HEK293 (cell line): ENCODE measurements around the gene SIRPB2.

ENCODE experiments used
- CTCF ChIA-PET: fragments of 350-600 bp; formaldehyde crosslinking; extraction: SDS; loops from one replicate; lab custom pipeline; 2021; ENCODE audit warnings: antibody characterized with exemption; lab: Yijun Ruan, JAX
- POLR2A ChIA-PET: fragments of 300-600 bp; formaldehyde crosslinking; extraction: SDS; loops from one replicate; lab custom pipeline; 2020; ENCODE audit warnings: antibody characterized with exemption, inconsistent platforms; lab: Yijun Ruan, JAX
- H3K27ac ChIP-seq: fragments of 200-500 bp; sonication (Bioruptor generic); 2 replicates; pipeline ENCODE4 v1.5.1; 2014; ENCODE audit warnings: low read depth, low read length, control low read depth, inconsistent platforms; ENCODE audit errors: extremely low read depth
- H3K36me3 ChIP-seq, 2 experiments: fragments of 200-500 bp in 1 of 2; sonication (Bioruptor generic) in 1 of 2; 1 replicate in 1 of 2; 2 replicates in 1 of 2; pipeline ENCODE4 v1.5.1; 2014 to 2017; ENCODE audit warnings: inconsistent platforms in 2 of 2, low read length in 2 of 2; ENCODE audit not compliant: control insufficient read depth in 2 of 2, insufficient read depth in 1 of 2
- H3K4me1 ChIP-seq: fragments of 200-500 bp; sonication (Bioruptor generic); 2 replicates; pipeline ENCODE4 v1.5.1; 2014; ENCODE audit warnings: mild to moderate bottlenecking, low read length, inconsistent platforms; ENCODE audit not compliant: control insufficient read depth, insufficient read depth
- H3K4me3 ChIP-seq: 2 replicates; pipeline ENCODE4 v1.5.1; 2011; ENCODE audit warnings: low read depth, mild to moderate bottlenecking, control low read depth, low read length, moderate library complexity
- H3K9me3 ChIP-seq: fragments of 200-500 bp; sonication (Bioruptor generic); 2 replicates; pipeline ENCODE4 v1.5.1; 2014; ENCODE audit warnings: low read depth, low read length, inconsistent platforms; ENCODE audit not compliant: control insufficient read depth, insufficient read depth
- ZNF121 ChIP-seq: fragments of 450-650 bp; formaldehyde crosslinking; IDR thresholded peaks from 2 replicates; pipeline ENCODE4 v1.5.1; 2016; ENCODE audit warnings: missing biosample characterization, missing genetic modification characterization
- ZNF175 ChIP-seq: fragments of 450-650 bp; formaldehyde crosslinking; IDR thresholded peaks from 2 replicates; pipeline ENCODE4 v1.5.1; 2016; ENCODE audit warnings: missing biosample characterization, missing genetic modification characterization
- ZNF529 ChIP-seq: fragments of 450-650 bp; formaldehyde crosslinking; IDR thresholded peaks from 2 replicates; pipeline ENCODE4 v1.5.1; 2017; ENCODE audit warnings: missing genetic modification characterization, missing biosample characterization; ENCODE audit not compliant: insufficient replicate concordance
- ZNF558 ChIP-seq: fragments of 450-650 bp; formaldehyde crosslinking; IDR thresholded peaks from 2 replicates; pipeline ENCODE4 v1.5.1; 2016; ENCODE audit warnings: missing biosample characterization, missing genetic modification characterization

SIRPB2 gene

DNA sequence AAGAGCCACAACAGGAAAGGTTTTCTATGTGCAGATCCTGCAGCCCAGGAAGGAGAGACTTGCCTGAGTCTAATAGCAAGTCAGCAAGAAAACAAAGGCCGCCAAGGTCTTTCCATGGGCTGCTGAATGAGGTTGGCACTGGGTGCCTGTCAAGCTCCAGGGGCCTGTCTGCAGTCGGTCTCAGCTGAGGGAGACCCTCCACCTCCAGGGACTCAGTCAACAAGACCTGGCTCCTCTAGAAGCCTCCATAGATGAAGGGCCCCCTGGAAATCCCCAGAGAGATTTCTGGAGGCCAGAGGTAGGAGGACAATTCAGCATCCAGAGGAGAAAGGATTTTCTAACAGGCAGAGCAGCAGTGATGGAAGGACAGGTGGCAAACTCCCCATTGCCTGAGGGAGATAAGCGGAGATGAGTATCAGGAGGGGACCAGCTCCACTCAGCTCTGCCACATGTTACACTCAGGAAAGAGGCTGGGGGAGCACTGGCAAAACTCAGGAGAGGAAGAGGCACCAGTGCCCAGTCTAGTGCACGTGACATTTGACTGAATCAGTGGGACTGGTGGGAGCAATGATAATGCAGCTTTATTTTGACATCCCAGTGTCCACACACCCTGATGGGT, 64.9 kb downstream of the SIRPB2 start:
- no peaks in the 10 kb centered on the region for H3K9me3 ChIP-seq
- no peaks in the 10 kb centered on the region for H3K36me3 ChIP-seq
- H3K4me1 ChIP-seq = peaks cover 5% of the 10 kb centered on the region; the same call in 1 of the 2 replicates
- no peak for TF ChIP-seq ZNF175 (tag by site-specific recombination)
- no peak for TF ChIP-seq ZNF529 (tag by site-specific recombination)
- TF ChIP-seq ZNF558 (tag by site-specific recombination) = no peak
- no peak for TF ChIP-seq ZNF121 (tag by site-specific recombination)
- TF ChIP-seq, all 188 proteins: peak for 0
- CTCF ChIA-PET = interaction anchor here (0.7 to 5.8 kb wide), 3 partner anchors 11 to 111 kb away, joined by 3 to 44 read pairs (median 6); no protein-coding TSS in a partner anchor
- Histone ChIP-seq H3K27ac (no peak overlapping the region), H3K4me3 (no peak overlapping the region)
- POLR2A ChIA-PET = no interaction called here
